Measurements from ENCODE around the gene TRUB2.

TRUB2 gene

GRCh38 chr9:128321879-128322403 is 306 bp downstream of the TRUB2 start:
- DNase-seq (ENCODE audit: low read depth), result peak; percentile 34
- TF ChIP-seq, protein P1, sequence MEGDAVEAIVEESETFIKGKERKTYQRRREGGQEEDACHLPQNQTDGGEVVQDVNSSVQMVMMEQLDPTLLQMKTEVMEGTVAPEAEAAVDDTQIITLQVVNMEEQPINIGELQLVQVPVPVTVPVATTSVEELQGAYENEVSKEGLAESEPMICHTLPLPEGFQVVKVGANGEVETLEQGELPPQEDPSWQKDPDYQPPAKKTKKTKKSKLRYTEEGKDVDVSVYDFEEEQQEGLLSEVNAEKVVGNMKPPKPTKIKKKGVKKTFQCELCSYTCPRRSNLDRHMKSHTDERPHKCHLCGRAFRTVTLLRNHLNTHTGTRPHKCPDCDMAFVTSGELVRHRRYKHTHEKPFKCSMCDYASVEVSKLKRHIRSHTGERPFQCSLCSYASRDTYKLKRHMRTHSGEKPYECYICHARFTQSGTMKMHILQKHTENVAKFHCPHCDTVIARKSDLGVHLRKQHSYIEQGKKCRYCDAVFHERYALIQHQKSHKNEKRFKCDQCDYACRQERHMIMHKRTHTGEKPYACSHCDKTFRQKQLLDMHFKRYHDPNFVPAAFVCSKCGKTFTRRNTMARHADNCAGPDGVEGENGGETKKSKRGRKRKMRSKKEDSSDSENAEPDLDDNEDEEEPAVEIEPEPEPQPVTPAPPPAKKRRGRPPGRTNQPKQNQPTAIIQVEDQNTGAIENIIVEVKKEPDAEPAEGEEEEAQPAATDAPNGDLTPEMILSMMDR (IDR thresholded peaks at IDR 0.05; ENCODE audit: control insufficient read depth, extremely low read depth, insufficient read depth), result no peak

DNA sequence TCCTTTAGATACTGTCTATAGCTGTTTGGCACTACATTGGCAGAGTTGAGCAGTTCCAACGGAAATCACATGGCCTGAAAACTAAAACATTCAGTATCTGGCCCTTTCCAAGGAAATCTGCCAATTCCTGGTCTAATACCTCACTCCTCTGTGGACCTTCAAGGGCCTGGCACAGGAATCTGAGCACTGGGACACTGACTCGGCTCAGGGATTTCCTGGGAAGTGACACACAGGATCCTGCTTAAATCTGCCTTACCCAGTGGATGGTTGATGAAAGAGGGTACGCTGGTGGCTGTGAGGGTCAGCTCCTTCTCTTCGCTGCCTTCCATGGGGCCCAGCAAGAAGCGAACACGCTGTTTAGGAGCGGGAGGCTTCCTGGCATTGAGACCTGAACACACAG is 904 bp downstream of the TRUB2 start:
- H3K4me3 ChIP-seq (ENCODE audit: low read depth, low read length), result peak overlapping the region; percentile 95
- TF ChIP-seq, protein P1 (IDR thresholded peaks at IDR 0.05; ENCODE audit: control insufficient read depth, extremely low read depth, insufficient read depth), result no peak
- DNase-seq (ENCODE audit: low read depth), result no peak

More at GRCh38 chr9:128321879-128322403, 306 bp downstream of the TRUB2 start:
- peak overlapping the region; percentile 95 for H3K4me3 ChIP-seq (ENCODE audit: low read depth, low read length)

DNA sequence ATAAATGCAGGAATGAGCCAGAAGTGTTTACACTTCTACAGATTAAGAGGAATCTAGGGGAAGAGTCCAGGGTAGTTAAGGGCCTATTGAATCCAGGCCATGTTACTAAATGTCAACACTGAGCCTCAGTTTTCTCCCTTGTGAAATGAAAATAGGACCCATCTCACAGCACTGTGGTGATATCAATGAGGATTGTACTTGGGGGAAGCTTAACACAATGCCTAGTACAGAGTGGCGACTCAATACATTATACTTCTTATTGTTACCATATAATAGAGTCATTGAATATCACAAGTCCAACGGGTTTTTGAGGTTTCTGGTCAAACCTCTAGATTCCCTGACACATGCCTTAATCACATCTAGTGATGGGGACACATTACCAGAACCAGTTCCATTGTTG is 4.6 kb downstream of the TRUB2 start:
- no peak for DNase-seq (ENCODE audit: low read depth)
- TF ChIP-seq, protein P1 (IDR thresholded peaks at IDR 0.05; ENCODE audit: control insufficient read depth, extremely low read depth, insufficient read depth), result no peak

GRCh38 chr9:128316421-128316820 is 5.8 kb downstream of the TRUB2 start:
- DNase-seq (ENCODE audit: low read depth), result no peak
- TF ChIP-seq, protein P1 (IDR thresholded peaks at IDR 0.05; ENCODE audit: control insufficient read depth, extremely low read depth, insufficient read depth), result no peak
- no peak overlapping the region for H3K4me3 ChIP-seq (ENCODE audit: low read depth, low read length)

More for the DNA sequence above, 4.6 kb downstream of the TRUB2 start:
- H3K4me3 ChIP-seq (ENCODE audit: low read depth, low read length), result no peak overlapping the region

DNA sequence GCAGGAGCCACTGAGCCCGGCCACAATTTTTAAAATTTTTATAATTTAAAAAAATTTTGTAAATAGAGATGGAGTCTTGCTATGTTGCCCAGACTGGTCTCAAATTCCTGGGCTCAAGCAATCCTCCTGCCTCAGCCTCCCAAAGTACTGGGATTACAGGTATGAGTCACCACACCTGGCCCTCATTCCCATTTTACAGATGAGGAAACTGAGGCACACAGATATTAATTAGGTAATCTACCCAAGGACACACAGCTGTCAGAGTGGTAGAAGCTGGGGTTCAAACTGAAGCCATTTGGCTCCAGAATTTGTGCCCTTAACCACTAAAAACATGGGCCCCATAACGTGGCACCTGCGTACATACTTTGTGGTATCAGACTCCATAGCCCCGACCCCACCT is 7.5 kb downstream of the TRUB2 start:
- H3K4me3 ChIP-seq (ENCODE audit: low read depth, low read length), result no peak overlapping the region
- no peak for DNase-seq (ENCODE audit: low read depth)
- TF ChIP-seq, protein P1 (IDR thresholded peaks at IDR 0.05; ENCODE audit: control insufficient read depth, extremely low read depth, insufficient read depth), result no peak

DNA sequence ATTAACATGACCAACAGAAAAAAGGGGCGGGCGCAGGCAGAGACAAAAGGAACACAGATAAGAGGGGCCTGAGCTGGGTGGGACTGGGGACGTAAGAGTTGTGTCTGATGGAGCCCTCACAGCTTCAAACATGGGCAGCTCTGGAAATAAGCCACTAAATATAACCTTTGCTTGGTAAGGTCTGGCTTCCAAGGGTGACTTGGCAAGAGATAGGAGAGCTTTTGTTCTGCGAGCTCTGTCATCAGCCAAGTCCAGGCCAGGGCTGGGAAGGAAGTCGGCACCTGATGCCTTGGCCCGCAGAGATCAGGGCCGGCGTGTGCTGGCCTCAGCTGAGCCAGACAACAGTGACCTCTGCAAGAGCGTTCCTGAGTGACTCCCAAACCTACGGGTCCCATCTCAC is 11.8 kb downstream of the TRUB2 start:
- no peak for DNase-seq (ENCODE audit: low read depth)
- TF ChIP-seq, protein P1 (IDR thresholded peaks at IDR 0.05; ENCODE audit: control insufficient read depth, extremely low read depth, insufficient read depth), result no peak
- H3K4me3 ChIP-seq (ENCODE audit: low read depth, low read length), result no peak overlapping the region

DNA sequence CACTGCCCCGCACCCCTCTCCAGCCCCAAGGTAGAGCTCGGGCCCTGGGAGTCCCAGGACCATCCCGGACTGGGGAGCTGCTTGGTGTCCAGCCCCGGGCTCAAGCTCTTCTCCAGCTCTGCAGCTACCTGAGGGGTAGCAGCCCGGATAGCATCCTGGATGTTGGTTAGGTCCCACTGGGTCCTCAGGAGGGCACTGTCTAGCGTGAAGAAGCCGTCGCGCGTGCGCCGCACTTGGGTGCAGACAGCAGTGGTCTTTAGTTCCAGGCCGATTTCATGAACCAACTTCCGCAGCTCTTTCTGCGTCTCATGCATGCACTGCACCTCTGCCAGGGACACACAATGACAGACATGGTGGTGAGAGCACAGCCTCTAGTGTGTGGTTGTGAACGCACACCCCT is 12.7 kb downstream of the TRUB2 start:
- DNase-seq (ENCODE audit: low read depth), result no peak
- TF ChIP-seq, protein P1 (IDR thresholded peaks at IDR 0.05; ENCODE audit: control insufficient read depth, extremely low read depth, insufficient read depth), result no peak

More for the DNA sequence above, 12.7 kb downstream of the TRUB2 start:
- H3K4me3 ChIP-seq (ENCODE audit: low read depth, low read length), result no peak overlapping the region

Measured in LNCaP clone FGC (cell line).